LNCAP (cell line): ENCODE results near the gene IKZF5.

ENCODE experiments used
- CTCF ChIP-seq: fragments of 450-650 bp; IDR thresholded peaks from 2 replicates; pipeline ENCODE4 v1.5.1; 2017; ENCODE audit warnings: mild to moderate bottlenecking

IKZF5 gene

GRCh38 chr10:123021517-123021916, 12.9 kb upstream of the IKZF5 start:
- TF ChIP-seq CTCF: peak; percentile 71

- TF ChIP-seq CTCF: no peak
These were observed 11.5 kb upstream of the IKZF5 start for GRCh38 chr10:123019941-123020703.

GRCh38 chr10:123019264-123019663, 10.7 kb upstream of the IKZF5 start:
- no peak for TF ChIP-seq CTCF

GRCh38 chr10:123018531-123018930, 9.9 kb upstream of the IKZF5 start:
- TF ChIP-seq CTCF: no peak

- TF ChIP-seq CTCF: no peak
These were observed 9.0 kb upstream of the IKZF5 start for GRCh38 chr10:123017421-123018165.

GRCh38 chr10:123016228-123016627, 7.6 kb upstream of the IKZF5 start:
- TF ChIP-seq CTCF: no peak

GRCh38 chr10:123014772-123015171, 6.2 kb upstream of the IKZF5 start:
- TF ChIP-seq CTCF: no peak
